GM18502 (cell line): ENCODE measurements around the gene CXorf58.
"Not testable (repeated sequence)": the region's sequence is repeated elsewhere in the genome, so short reads cannot be mapped to it uniquely, and the experiment has no call there.

Experiments used
- ATAC-seq: cut with Tn5 transposase; IDR thresholded peaks from one replicate; pipeline ENCODE4 v1.9.1; 2021; ENCODE audit warnings: mild to moderate bottlenecking; ENCODE audit not compliant: unreplicated experiment, poor library complexity

The CXorf58 gene, protein sequence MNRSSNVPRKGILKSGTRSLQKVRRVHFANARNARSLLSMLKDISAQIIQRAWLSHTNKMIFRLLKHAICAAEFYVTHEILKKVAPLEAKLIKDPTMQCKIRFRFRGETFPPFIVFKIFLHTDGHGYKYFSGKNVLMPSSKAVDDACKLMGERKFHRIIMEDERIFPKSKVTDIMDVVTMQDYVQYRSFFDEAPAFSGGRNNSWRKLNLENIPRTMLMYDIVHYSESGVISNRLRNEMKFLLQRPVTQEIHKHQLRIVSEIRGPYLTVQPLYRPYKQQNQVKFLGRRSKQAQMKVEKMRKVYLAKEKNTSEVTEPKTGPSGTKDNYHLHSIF

DNA sequence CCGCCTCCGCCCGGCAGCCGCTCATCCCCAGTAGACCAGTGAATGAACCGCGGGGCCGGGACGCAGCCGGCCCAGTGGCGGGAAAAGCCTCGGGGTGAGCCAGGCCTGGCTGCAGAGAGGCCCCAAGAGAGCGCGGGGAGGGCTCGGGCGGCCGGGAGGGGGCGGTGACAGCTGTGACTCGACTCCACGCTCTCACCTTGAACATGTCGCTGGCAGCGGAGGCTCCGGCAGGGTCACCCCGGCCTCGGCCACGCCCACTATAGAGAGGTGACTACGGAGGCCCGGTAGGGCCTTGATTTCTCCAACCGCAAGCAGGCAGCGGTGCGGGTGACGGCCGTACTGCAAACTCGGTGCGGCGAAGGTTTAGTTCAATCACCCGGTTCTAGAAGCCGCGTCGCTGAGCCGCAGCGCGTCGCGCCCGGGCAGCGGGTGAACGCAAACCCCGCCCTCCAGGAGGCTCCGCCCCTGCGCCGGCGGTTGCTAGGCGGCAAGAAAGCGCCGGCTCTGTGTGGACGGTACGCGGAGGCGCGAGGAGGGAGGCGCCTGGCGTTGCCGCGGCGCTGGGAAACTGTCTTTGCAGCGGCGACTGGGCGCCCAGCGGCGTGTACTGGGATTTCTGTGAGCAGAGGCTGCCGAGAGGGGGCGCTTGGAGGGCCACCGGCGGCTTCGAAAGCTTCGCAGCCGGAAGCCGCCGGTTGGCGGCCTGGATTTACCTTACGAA, at the start of gene CXorf58, which contains the start of gene APOO:
TSS of gene CXorf58 (plus strand) at position 509 of the 721 bp plus-strand sequence. CDS start 2,297 bp downstream, outside the sequence.
TSS of gene APOO (minus strand) at position 441 of the 721 bp plus-strand sequence. CDS start at position 205, 236 bp downstream.
- ATAC-seq: peak; percentile 92

DNA sequence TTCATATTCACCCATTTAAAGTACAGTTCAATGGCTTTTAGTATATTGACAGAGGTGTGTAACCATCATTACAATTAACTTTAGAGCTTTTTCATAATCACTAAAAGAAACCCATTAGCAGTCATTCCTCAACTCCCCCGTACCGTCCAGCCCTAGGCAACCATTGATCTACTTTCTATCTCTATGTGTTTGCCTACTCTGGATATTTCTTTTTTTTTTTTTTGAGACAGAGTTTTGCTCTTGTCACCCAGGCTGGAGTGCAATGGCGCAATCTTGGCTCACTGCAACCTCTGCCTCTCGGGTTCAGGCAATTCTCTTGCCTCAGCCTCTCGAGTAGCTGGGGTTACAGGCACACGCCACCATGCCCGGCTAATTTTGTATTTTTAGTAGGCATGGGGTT, 48.6 kb upstream of the CXorf58 start:
- not testable (repeated sequence) for ATAC-seq

DNA sequence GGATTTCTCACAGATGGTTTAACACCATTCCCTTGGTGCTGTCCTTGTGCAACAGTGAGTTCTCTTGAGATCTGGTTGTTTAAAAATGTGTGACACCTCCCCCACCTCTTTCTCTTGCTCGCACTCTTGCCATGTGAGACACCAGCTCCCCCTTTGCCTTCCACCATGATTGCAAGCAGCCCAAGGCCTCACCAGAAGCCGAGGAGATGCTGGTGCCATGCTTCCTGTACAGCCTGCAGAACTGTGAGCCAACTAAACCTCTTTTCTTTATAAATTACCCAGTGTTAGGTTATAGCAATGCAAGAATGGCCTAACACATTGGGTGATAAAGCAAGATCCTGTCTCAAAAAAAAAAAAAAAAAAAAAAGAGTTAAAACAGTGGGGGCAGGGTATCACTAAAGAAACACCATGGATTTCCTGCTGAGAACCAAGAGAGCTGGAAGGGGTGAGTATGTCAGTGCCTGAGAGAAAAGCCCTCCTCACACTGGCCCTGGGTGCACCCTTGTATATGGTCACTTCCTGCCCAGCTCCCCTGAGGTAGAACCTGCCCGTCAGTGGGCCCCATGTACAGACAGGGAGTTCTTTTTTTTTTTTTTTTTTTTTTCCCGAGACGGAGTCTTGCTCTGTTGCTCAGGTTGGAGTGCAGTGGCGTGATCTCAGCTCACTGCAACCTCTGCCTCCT, 46.5 kb upstream of the CXorf58 start:
- no peak for ATAC-seq

DNA sequence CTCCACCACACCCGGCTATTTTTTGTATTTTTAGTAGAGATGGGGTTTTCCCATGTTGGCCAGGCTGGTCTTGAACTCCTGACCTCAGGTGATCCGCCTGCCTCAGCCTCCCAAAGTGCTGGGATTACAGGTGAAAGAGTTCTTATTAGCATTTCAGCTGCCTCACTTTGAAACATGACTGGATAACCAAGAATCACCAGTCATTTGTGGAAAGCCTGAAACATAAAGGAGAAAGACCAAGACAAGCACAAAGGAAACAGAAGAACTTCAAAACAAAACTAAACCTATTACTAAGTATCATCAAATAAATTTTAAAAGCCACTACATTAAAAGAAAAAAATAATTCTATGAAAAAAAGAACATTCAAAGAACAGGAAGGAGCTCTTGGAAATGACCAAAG, 45.9 kb upstream of the CXorf58 start:
- ATAC-seq: not testable (repeated sequence)

DNA sequence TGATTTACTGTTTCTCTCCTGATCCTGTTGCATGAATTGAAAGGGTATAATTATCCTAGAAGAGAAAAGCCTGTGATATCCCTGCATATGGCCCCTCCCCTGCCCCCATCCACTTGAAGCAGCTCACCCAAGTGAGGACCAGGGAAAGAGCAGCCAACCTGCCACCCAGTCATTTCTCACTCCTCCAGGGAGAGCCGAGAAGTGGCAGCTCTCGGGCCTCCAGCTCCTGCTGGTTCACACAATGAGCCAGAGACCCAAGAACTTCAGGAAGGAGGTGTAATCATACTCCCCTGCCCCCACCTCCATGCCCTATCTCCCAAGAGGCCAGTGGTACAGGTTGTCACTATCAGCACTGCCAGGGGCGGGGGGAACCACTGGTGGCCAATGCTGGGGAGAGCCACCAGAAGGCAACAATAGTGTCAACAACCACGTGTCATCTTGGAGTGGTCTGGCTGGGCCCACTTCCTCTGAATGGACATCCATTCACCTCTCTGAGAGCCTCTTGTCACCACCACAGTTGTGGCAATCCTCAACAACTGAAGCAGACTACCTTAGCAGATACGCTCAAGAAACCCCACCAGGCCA, 43.0 kb upstream of the CXorf58 start:
- no peak for ATAC-seq

DNA sequence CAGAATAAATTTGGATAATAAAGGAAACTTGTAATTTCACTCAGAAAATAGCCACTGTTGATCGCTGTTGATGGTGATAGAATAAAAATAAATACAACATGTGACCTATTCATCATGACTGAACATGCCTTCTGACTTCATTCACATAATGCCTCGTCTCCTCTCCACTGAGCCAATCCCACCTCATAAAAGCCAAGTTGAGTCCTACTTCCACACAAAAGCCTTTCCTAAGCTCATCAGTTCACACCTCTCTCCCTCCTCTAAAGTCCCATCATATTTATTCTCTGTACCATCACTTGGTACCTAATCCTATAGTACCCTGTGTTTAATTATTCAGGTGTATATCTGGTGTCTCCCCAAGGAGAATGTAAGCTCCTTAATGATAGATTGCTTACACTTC, 37.8 kb upstream of the CXorf58 start:
- ATAC-seq: no peak

DNA sequence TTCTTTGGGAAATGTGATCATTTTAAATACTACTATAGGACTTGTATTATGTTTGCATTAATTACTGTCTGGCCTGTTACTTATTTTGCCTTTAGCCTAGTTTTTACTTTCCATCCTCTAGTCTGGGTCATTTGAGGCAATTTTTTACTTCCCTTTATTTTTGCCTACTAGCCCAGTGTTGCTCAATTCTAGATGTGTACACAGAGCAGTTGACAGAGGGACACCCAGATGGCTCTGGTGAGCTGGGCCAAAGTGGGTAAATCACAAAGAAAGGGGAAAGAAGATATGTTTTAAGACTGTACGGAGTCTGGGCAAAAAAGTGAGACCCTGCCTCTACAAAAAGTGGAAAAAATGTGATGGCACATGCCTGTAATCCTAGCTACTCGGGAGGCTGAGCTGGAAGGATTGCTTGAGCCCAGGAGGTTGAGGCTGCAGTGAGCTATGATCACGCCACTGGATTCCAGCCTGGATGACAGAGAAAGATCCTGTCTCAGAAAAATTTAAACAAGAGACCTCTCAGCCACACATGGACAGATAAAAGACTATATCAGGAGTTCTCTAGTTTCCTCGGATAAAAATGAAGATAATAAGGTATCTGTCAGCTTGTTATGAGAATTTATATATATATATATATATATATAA, 35.8 kb upstream of the CXorf58 start:
- ATAC-seq: no peak

DNA sequence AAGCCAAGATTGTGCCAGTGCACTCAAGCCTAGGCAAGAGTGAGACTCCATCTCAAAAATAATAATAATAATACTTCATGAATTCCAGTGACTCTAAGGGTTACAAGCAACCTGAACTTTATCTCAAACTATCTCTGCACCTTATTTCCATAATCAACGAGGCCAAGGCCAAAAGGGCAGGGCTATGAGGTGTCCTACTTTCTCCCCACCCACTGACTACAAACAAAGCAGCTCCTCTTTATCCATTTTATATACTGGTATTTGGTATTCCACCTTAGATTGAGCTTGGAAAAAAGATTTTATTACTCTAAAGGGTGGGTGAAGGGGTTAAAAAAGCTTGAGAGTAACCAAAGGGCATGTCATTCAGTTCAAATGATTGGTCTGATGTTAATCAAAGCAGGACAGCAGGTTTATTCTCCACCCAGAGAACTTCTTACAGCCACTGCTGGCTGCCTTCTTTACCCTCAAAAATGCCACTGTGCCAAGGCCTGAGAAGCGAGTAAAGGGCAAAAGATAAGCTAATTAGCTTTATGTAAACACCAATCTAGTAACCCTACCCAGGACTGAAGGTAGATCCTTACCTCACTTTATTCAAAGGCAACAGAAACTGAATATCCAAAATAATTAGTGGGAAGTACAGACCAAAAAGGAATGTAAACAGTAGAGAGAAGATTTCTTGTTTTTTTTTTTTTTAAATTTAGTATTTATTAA, 28.3 kb upstream of the CXorf58 start:
- no peak for ATAC-seq

DNA sequence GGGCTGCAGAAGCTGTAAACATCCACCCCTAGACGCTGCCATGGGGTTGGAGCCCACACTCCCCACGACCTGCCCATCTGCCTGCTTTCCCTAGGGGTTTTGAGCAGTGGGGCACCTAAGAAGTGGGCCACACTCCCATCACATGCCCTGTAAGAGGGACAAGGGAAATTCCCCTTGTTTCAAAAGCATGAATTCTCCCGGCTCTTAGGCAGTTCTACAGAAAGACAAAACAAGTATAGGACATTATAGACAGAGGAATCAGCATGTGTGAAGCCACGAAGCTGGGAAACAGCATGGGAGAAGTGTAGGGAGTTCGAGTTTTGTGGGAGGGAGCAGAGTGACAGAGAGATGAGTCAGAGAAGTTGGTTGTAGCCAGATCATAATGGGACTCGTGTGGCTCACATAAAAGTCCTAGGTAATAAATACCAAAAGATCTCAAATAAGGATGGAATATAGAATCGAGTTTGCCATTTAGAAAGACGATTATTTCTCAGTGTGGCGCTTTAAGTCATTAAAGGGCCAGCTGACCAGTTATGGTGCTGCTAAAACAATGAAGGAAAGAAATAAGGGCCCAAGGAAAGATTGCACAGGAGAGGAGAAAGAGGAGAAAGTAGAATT, 24.0 kb upstream of the CXorf58 start:
- ATAC-seq: no peak

DNA sequence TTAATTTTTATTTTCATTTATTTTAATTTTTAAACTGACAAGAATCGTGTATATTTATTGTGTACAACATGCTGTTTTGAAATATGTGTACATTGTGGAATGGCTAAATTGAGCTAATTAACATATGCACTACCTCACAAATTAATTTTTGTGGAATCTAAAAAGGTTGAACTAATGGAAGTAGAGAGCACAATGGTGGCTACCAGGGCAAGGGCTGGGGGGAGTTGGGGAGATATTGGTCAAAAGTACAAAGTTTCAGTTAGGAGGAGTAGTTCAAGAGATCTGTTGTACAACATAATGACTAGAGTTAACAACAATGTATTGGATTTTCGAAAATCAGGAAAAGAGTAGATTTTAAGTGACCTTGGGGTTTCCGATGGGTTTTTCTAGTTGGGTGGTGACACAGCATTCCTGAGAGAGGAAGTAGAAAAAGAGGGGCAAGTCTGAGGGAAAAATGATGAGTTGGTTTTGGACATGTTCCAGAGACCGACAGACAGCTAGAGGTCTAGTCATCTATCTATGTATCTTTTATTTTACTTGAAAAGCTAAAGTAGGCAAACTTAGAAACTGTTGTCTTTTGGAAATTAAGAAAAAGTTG, 23.3 kb upstream of the CXorf58 start:
- no peak for ATAC-seq

DNA sequence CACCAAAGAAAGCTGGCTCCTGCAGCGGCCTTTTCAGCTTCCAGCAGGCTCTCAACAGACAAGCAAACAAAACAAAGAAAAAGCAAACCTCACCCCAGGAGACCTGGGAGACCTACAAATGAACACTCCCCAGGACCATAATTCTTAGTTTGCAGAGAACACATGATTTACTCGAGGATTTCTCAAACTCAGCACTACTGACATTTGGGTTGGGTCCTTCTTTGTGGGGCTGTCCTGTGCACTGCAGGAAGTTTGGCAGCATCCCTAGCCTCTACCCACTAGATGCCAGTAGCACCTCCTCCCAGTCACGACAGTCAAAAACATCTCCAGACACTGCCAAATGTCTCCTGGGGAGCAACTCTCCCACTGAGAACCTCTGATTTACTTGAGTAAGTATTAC, 22.0 kb upstream of the CXorf58 start:
- ATAC-seq: no peak

DNA sequence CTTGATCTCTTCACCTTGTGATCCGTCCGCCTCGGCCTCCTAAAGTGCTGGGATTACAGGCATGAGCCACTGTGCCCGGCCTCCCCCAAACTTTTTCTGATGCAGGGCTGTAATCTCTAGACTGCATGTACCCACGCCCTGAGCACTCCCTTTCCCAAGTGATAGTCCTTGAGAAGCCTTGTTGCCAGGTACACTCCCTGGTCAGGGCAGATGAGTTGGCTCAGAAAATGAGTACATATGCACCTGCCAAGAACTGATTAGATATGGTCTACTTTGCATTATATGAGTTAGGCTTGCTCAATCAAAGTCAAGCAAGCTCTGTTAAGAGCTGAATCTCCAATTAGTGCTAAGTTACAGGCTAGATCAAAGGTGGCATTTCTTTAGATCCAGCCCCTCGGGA, 20.4 kb upstream of the CXorf58 start:
- no peak for ATAC-seq

DNA sequence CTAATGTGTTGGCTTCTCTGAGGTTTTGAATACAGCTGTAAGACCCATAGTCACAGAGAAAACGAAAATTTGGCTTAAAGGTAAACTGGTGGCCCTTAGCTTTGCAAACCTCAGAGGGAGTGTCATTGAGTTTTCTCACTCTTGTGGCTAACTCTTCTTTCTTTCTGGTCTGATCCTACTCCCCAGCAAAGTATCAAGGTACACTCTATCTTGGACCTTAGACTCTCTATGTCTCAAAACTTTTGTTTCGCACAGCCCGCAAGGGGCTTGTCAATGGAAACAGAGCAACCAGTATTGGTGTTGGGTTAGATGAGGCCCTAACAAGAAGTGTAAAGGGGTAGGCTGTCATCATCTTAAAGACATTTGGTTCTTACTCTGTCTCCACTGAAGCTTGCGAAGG, 19.9 kb upstream of the CXorf58 start:
- ATAC-seq: no peak

DNA sequence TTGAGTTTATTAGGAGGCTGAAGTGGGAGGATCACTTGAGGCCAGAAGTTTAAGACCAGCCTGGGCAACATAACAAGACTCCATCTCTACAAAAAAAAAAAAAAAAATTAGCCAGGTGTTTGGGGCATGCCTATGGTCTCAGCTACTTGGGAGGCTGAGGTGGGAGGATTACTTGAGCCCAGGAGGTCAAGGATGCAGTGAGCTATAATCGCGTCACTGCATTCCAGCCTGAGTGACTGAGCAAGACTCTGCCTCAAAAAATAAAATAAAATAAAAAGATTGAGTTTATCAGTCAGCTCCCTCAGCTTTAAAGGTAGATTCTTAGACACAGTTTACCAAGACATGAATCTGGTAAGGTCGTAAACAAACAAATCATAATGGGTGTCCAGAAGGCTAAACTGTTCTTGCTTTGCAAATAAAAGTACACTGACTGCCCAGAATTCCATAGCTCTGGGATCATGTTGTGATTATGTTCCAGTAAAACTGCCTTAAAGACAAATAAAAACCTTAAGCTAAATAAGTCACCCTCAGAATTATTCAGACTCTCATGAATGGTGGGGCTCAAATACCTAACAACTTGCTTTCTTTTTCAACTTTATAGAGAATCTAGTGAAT, 18.8 kb upstream of the CXorf58 start:
- no peak for ATAC-seq

DNA sequence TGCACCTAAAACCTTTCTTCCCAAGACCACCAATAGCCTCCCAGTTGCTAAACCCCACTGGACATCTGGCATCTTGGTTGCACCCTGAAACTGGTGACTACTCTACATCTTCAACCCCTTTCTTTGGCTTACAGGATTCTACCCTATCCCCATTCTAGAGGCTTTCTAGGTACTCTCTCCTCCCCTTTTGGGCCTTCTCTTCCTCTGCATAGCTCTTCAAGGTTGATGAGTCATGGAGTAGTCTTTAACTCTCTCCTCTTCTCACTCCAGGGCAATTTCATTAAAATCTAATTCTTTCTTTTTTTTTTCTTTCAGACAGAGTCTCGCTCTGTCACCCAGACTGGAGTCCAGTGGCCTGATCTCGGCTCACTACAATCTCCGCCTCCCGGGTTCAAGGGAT, 16.9 kb upstream of the CXorf58 start:
- ATAC-seq: no peak

DNA sequence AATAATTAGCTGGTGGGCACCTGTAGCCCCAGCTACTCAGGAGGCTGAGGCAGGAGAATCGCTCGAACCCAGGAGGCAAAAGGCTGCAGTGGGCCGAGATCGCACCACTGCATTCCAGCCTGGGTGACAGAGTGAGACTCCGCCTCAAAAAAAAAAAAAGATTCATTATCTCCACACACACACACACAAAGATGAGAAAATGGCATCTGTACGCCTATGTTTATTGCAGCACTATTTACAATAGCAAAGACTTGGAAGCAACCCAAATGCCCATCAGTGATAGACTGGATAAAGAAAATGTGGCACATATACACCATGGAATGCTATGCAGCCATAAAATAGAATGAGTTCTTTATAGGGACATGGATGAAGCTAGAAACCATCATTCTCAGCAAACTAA, 12.8 kb upstream of the CXorf58 start:
- ATAC-seq: not testable (repeated sequence)

DNA sequence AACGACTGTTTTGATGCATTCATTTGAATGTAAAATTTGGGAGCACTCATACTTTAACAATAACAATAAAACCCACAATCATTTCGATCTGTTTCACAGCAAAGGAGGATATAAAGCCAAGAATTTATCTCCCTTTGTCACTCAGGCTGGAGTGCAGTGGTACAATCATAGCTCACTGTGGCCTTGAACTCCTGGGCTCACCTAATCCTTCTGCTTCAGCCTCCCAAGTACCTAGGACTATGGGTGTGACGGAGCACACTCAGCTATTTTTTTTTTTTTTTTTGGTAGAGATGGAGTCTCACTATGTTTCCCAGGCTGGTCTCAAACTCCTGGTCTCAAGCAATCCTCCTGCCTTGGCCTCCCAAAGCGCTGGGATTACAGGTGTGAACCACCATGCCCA, 11.3 kb upstream of the CXorf58 start:
- not testable (repeated sequence) for ATAC-seq

DNA sequence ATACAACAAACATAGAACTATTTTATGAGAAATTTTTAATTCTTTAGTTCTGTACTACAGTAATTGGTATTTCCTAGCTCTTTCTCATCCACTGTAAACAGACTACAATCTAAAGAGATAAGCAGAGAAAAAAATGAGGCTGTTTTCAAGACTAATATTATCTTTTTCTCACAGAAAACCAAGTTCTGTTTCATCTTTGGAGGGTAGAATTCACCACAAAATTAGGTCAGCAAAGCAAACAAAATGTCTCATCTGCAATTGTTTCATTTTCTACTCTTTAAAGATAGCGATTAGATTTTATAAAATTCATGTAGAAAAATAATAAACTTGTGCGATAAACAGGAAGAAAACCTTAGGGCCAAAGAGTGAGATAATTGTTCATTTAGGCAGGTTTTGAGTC, 10.8 kb upstream of the CXorf58 start:
- ATAC-seq: no peak
